ENCODE results near the gene MAX. TPM values are rescaled to one million over a fixed set of nuclear protein-coding genes. Genes with fewer than 3 reads are reported as not detected.

MAX gene
- total RNA-seq, 1 donor from 2014 or later = 69.3 TPM

GRCh38 chr14:65040666-65041433 is 61.5 kb downstream of the MAX start:
- Mint-ChIP-seq H3K27me3 (ENCODE audit: low read depth) (no peaks in the 10 kb centered on the region), H3K9me3 (no peaks in the 10 kb centered on the region), H3K4me1 (no peaks in the 10 kb centered on the region), H3K36me3 (ENCODE audit: low read depth) (peaks cover 6% of the 10 kb centered on the region), H3K4me3 (no peak overlapping the region), H3K27ac (ENCODE audit: unreplicated experiment) (peak overlapping the region; percentile 62)
- no peak for TF ChIP-seq CTCF (conservative IDR thresholded peaks at IDR 0.05)
- no peak for DNase-seq (ENCODE audit: low read depth, low spot score)

- Mint-ChIP-seq H3K27me3 (ENCODE audit: low read depth) (no peaks in the 10 kb centered on the region), H3K36me3 (ENCODE audit: low read depth) (peaks cover 6% of the 10 kb centered on the region), H3K4me1 (peaks cover 16% of the 10 kb centered on the region), H3K4me3 (no peak overlapping the region), H3K9me3 (no peaks in the 10 kb centered on the region), H3K27ac (ENCODE audit: unreplicated experiment) (no peak overlapping the region)
- TF ChIP-seq CTCF (conservative IDR thresholded peaks at IDR 0.05) = no peak
- no peak for DNase-seq (ENCODE audit: low read depth, low spot score)
Observed at GRCh38 chr14:65038966-65039365, 63.4 kb downstream of the MAX start.

DNA sequence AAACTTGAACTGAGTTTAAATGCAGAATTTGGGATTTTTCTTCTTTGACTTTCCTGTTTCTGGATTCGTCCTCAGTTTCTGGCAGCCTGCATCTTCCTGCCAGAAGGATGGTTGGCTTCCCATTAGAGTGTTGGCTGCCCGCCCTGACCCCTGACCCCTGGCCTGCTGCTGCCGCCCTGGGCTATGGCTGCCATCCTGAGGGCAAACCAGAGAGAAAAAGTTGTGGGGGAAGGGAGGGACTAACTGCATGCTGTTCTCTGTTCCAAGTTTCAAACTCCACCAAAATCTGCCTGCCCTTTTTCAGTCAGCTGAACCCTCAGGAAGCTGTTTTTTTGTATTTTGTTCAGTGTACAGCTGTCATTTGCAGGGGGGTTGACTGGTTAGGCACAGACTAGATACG is 67.3 kb downstream of the MAX start:
- Mint-ChIP-seq H3K4me3 (no peak overlapping the region), H3K27me3 (ENCODE audit: low read depth) (no peaks in the 10 kb centered on the region), H3K4me1 (peaks cover 17% of the 10 kb centered on the region)

DNA sequence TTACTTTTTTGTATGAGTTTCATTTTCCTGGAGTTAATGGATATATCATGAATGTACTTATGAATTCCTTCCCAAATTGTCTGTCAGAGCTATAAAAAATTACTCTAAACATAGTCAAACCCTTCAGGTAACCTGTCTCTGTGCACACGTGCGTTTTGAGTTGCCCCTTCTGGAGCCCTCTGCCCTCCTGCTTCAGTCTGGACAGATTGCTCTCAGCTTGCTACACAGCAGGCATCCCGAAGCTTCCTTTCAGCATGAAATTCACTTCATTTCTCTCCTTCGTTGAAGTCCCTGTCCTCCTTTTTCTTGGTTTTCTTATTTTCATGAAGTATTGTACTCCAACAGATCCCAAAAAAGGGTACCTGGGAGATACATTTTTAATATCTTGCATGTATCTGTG is 68.3 kb downstream of the MAX start:
- Mint-ChIP-seq H3K27me3 (ENCODE audit: low read depth) (no peaks in the 10 kb centered on the region), H3K4me3 (no peak overlapping the region), H3K36me3 (ENCODE audit: low read depth) (peaks cover 9% of the 10 kb centered on the region), H3K4me1 (peaks cover 17% of the 10 kb centered on the region), H3K27ac (ENCODE audit: unreplicated experiment) (no peak overlapping the region), H3K9me3 (no peaks in the 10 kb centered on the region)
- no peak for DNase-seq (ENCODE audit: low read depth, low spot score)
- TF ChIP-seq CTCF (conservative IDR thresholded peaks at IDR 0.05) = no peak

More for the DNA sequence above, 67.3 kb downstream of the MAX start:
- TF ChIP-seq CTCF (conservative IDR thresholded peaks at IDR 0.05) = no peak
- H3K36me3 Mint-ChIP-seq (ENCODE audit: low read depth) = peaks cover 4% of the 10 kb centered on the region
- H3K27ac Mint-ChIP-seq (ENCODE audit: unreplicated experiment) = peak overlapping the region; percentile 14
- H3K9me3 Mint-ChIP-seq = no peaks in the 10 kb centered on the region
- peak; percentile 53 for DNase-seq (ENCODE audit: low read depth, low spot score)

DNA sequence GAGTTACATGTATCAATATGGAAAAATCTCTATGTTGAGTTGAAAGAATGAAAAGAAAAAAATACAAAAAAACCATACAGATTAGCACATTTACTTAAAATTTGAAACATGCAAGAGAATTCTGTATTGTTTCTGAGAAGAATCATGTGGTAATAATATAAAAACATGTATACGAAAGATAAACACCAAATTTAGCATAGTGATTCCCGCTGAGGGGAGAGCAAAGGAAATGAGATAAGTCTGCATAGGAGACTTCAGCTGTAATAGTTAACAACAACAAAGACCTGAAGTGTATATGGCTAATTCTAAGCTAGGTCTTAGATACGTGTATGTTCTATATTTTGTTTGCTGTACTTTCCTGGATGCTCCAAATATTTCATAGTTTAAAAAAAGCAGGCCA is 69.1 kb downstream of the MAX start:
- Mint-ChIP-seq H3K27ac (ENCODE audit: unreplicated experiment) (no peak overlapping the region), H3K9me3 (no peaks in the 10 kb centered on the region), H3K4me1 (peaks cover 17% of the 10 kb centered on the region), H3K27me3 (ENCODE audit: low read depth) (no peaks in the 10 kb centered on the region), H3K36me3 (ENCODE audit: low read depth) (peaks cover 9% of the 10 kb centered on the region), H3K4me3 (no peak overlapping the region)
- TF ChIP-seq CTCF (conservative IDR thresholded peaks at IDR 0.05) = no peak
- no peak for DNase-seq (ENCODE audit: low read depth, low spot score)

Data from neural crest cell (in vitro differentiated cells).